Right renal pelvis (tissue), 4 donors: ENCODE results near the gene STX16. TPM values are rescaled to one million over a fixed set of nuclear protein-coding genes. Genes with fewer than 3 reads are reported as not detected.
"Not testable (repeated sequence)": the region's sequence is repeated elsewhere in the genome, so short reads cannot be mapped to it uniquely, and the experiment has no call there.

Experiments used
- DNase-seq, 4 donors: peaks; one replicate each; pipeline ENCODE4 v3.0.0-alpha.2; 2013; ENCODE audit warnings: low read depth in 4 of 4, low spot score in 3 of 4, missing footprints in 1 of 4
- polyA plus RNA-seq, 4 donors: library from polyadenylated mRNA; unstranded; fragments of 120-200 nt; gene quantifications; one replicate each; pipeline ENCODE4 v1.2.1, GENCODE V29; 2013; ENCODE audit not compliant: insufficient read length in 4 of 4

The STX16 gene
- polyA plus RNA-seq, 4 donors = 49.7 to 66.0 (median 54.6) TPM

GRCh38 chr20:58635279-58635665 lies 15.8 kb upstream of the STX16 start:
- no peak for DNase-seq

- no peak for DNase-seq
Observed at GRCh38 chr20:58636396-58636982, 14.6 kb upstream of the STX16 start.

GRCh38 chr20:58636983-58637421 lies 14.1 kb upstream of the STX16 start:
- no peak for DNase-seq

GRCh38 chr20:58637466-58638213 lies 13.4 kb upstream of the STX16 start:
- no peak for DNase-seq

GRCh38 chr20:58638467-58639181 lies 12.5 kb upstream of the STX16 start:
- DNase-seq = no peak

- no peak for DNase-seq
Observed at GRCh38 chr20:58639182-58640146, 11.6 kb upstream of the STX16 start.

- DNase-seq = no peak
Observed at GRCh38 chr20:58640446-58640845, 10.6 kb upstream of the STX16 start.

- no peak for DNase-seq
Observed at GRCh38 chr20:58642441-58642840, 8.6 kb upstream of the STX16 start.

- DNase-seq = not testable (repeated sequence)
Observed at GRCh38 chr20:58642896-58643295, 8.2 kb upstream of the STX16 start.

GRCh38 chr20:58645412-58645968 lies 5.6 kb upstream of the STX16 start:
- DNase-seq = no peak

GRCh38 chr20:58646257-58646656 lies 4.8 kb upstream of the STX16 start:
- no peak for DNase-seq

GRCh38 chr20:58646703-58647102 lies 4.4 kb upstream of the STX16 start:
- no peak for DNase-seq

- DNase-seq = no peak
Observed at GRCh38 chr20:58647162-58647795, 3.8 kb upstream of the STX16 start.

GRCh38 chr20:58647796-58648501 lies 3.1 kb upstream of the STX16 start:
- peak in 1 of 4 donors; percentile 47 for DNase-seq

- DNase-seq = not testable (repeated sequence)
Observed at GRCh38 chr20:58648502-58648825, 2.6 kb upstream of the STX16 start.

- DNase-seq = no peak
Observed at GRCh38 chr20:58649288-58650180, 1.5 kb upstream of the STX16 start.

- no peak for DNase-seq
Observed at GRCh38 chr20:58650181-58650775, 805 bp upstream of the STX16 start.

GRCh38 chr20:58651559-58651945 lies 469 bp downstream of the STX16 start:
- peak; percentile 81 to 94 (median 88) for DNase-seq
